ENCODE results near the gene PDXP. TPM values are rescaled to one million over a fixed set of nuclear protein-coding genes. Genes with fewer than 3 reads are reported as not detected.
A peak's percentile ranks its signal among the peaks of the same experiment; 100 is the strongest.

The PDXP gene
- total and polyA plus RNA-seq, 2 of the 4 experiments (the other 2 are of a cell fraction), result 5.4 to 24.1 TPM

DNA sequence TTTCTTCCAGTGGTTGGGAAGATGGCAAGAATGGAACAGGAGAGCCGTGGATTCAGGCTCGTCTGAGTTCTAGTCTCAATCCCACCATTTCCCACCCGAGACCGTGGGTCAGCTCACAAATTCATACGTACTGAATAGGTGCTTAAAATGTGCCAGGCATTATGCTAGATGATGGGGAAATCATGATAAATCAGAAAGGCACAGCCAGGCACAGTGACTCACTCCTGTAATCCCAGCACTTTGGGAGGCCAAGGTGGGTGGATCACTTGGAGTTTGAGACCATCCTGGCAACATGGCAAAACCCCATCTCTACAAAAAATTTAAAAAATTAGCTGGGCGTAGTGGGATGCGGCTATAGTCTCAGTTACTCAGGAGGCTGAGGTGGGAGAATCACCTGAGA lies 45.4 kb downstream of the PDXP start:
- Histone ChIP-seq H3K23ac (ENCODE audit: low read depth, low read length) (no peak overlapping the region), H3K14ac (replicated peaks; ENCODE audit: low read depth, low read length) (no peak overlapping the region), H2AFZ (replicated peaks; ENCODE audit: low read length, poor library complexity) (no peak overlapping the region), H3K9ac (ENCODE audit: low read depth, low read length) (no peak overlapping the region), H2BK120ac (ENCODE audit: low read depth, low read length) (no peak overlapping the region), H3K4me3 (ENCODE audit: insufficient read depth, low read depth, low read length) (no peak overlapping the region), H2BK5ac (ENCODE audit: low read depth, low read length, poor library complexity, severe bottlenecking) (no peak overlapping the region), H3K4ac (ENCODE audit: low read depth, low read length) (no peak overlapping the region), H4K8ac (ENCODE audit: low read depth in 2 of 2, low read length in 2 of 2) (no peak overlapping the region), H3K18ac (ENCODE audit: low read depth, low read length) (no peak overlapping the region), H3K9me1 (ENCODE audit: insufficient read depth, low read length) (peaks cover 7% of the 10 kb centered on the region; the same call in 1 of the 2 replicates), H3K79me1 (ENCODE audit: low read depth in 1 of 2, low read length in 2 of 2) (no peaks in the 10 kb centered on the region), H2AK9ac (replicated peaks; ENCODE audit: low read depth, low read length, poor library complexity) (no peak overlapping the region), H4K5ac (ENCODE audit: low read depth, low read length) (no peak overlapping the region), H3K27me3 (ENCODE audit: control insufficient read depth, insufficient read depth, low read length) (no peaks in the 10 kb centered on the region), H4K20me1 (ENCODE audit: insufficient read depth, low read length) (no peaks in the 10 kb centered on the region), H3K4me1 (ENCODE audit: control insufficient read depth, insufficient read depth, low read length) (peaks cover 4% of the 10 kb centered on the region; the same call in 1 of the 2 replicates), H3K56ac (ENCODE audit: extremely low read depth, insufficient read depth, low read length) (no peak overlapping the region), H3K9me3 (ENCODE audit: control insufficient read depth, insufficient read depth, low read length) (no peaks in the 10 kb centered on the region), H2AK5ac (ENCODE audit: low read depth, low read length) (no peak overlapping the region; the same call in 1 of the 2 replicates), H3K36me3 (ENCODE audit: control insufficient read depth, insufficient read depth, low read length) (no peaks in the 10 kb centered on the region), H4K91ac (ENCODE audit: insufficient read depth, low read depth, low read length) (no peak overlapping the region), H3K27ac (ENCODE audit: insufficient read depth, low read length) (no peak overlapping the region), H3K4me2 (ENCODE audit: low read depth, low read length) (no peak overlapping the region), H2BK15ac (ENCODE audit: low read depth, low read length) (no peak overlapping the region), H2BK20ac (ENCODE audit: low read depth, low read length) (no peak overlapping the region)
- intact Hi-C loops (cut with micrococcal nuclease) (no loop called here), dilution Hi-C loops (cut with HindIII; ENCODE audit: low sequenced_read_pairs, unreplicated experiment) (no loop called here), in situ Hi-C loops (cut with MboI; ENCODE audit: low sequenced_read_pairs) (no loop called here)
- peak; percentile 28 for DNase-seq
- 0 out of 2 replicates have a peak, but pooled peaks have one; percentile 18 for TF ChIP-seq CEBPB (IDR thresholded peaks at IDR 0.05; ENCODE audit: low read depth, low read length)
- TF ChIP-seq, protein P1, sequence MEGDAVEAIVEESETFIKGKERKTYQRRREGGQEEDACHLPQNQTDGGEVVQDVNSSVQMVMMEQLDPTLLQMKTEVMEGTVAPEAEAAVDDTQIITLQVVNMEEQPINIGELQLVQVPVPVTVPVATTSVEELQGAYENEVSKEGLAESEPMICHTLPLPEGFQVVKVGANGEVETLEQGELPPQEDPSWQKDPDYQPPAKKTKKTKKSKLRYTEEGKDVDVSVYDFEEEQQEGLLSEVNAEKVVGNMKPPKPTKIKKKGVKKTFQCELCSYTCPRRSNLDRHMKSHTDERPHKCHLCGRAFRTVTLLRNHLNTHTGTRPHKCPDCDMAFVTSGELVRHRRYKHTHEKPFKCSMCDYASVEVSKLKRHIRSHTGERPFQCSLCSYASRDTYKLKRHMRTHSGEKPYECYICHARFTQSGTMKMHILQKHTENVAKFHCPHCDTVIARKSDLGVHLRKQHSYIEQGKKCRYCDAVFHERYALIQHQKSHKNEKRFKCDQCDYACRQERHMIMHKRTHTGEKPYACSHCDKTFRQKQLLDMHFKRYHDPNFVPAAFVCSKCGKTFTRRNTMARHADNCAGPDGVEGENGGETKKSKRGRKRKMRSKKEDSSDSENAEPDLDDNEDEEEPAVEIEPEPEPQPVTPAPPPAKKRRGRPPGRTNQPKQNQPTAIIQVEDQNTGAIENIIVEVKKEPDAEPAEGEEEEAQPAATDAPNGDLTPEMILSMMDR (conservative IDR thresholded peaks at IDR 0.05; ENCODE audit: low read depth, low read length), result no peak
- WGBS, 2 experiments (ENCODE audit: extremely low coverage in 2 of 2, insufficient read length in 1 of 2), result no CpG with 5 or more reads among the region's 7 CpGs
- BruUV-seq (replicated peaks), result no TSS peak
- ChIA-PET CTCF (no interaction called here), POLR2A (ENCODE audit: unreplicated experiment) (no interaction called here)
- no peak for ATAC-seq (ENCODE audit: low read depth)
